Smooth muscle cell (in vitro differentiated cells): ENCODE results near the gene SPOCK1. TPM values are rescaled to one million over a fixed set of nuclear protein-coding genes. Genes with fewer than 3 reads are reported as not detected.

Source experiments
- DNase-seq: peaks from one replicate; lab custom pipeline; 2025; ENCODE audit not compliant: unreplicated experiment; lab: John Stamatoyannopoulos, UW
- H2AFZ ChIP-seq: fragments of 200-600 bp; sonication (generic); 2 replicates; pipeline ENCODE4 v1.6.0; 2016; ENCODE audit warnings: antibody characterized with exemption, low read depth, mild to moderate bottlenecking
- H3F3A ChIP-seq: fragments of 200-600 bp; sonication (generic); 2 replicates; pipeline ENCODE4 v1.6.0; 2017; ENCODE audit warnings: antibody characterized with exemption, low read depth
- H3K27ac ChIP-seq: fragments of 200-600 bp; sonication (generic); 2 replicates; pipeline ENCODE4 v1.5.1; 2016; ENCODE audit warnings: low read depth, mild to moderate bottlenecking
- H3K27me3 ChIP-seq: fragments of 200-600 bp; sonication (generic); 2 replicates; pipeline ENCODE4 v1.6.1; 2016; ENCODE audit warnings: low read depth, mild to moderate bottlenecking
- H3K36me3 ChIP-seq: fragments of 200-600 bp; sonication (generic); 2 replicates; pipeline ENCODE4 v1.5.1; 2016; ENCODE audit warnings: low read depth
- H3K4me1 ChIP-seq: fragments of 200-600 bp; sonication (generic); 2 replicates; pipeline ENCODE4 v1.5.1; 2016; ENCODE audit warnings: low read depth
- H3K4me2 ChIP-seq: fragments of 200-600 bp; sonication (generic); 2 replicates; pipeline ENCODE4 v1.6.0; 2016; ENCODE audit warnings: mild to moderate bottlenecking
- H3K4me3 ChIP-seq: fragments of 200-600 bp; sonication (generic); 2 replicates; pipeline ENCODE4 v1.5.1; 2016; ENCODE audit warnings: mild to moderate bottlenecking
- H3K79me2 ChIP-seq: fragments of 200-600 bp; sonication (generic); 2 replicates; pipeline ENCODE4 v1.6.0; 2016; ENCODE audit warnings: low read depth, mild to moderate bottlenecking
- H3K9ac ChIP-seq: fragments of 200-600 bp; sonication (generic); 2 replicates; pipeline ENCODE4 v1.6.0; 2016; ENCODE audit warnings: low read depth
- H3K9me3 ChIP-seq: fragments of 200-600 bp; sonication (generic); replicated peaks from 2 replicates; pipeline ENCODE4 v1.5.1; 2016; ENCODE audit warnings: low read depth
- H4K20me1 ChIP-seq: fragments of 200-600 bp; sonication (generic); 2 replicates; pipeline ENCODE4 v1.6.0; 2016; ENCODE audit warnings: low read depth
- WGBS: methylation state at CpG from one replicate; pipeline ENCODE4 v1.1.7; 2016; ENCODE audit warnings: low lambda C conversion rate; 5-methylcytosine and 5-hydroxymethylcytosine counted together
- polyA plus RNA-seq: library from polyadenylated mRNA; unstranded; fragments of >200 nt; fragmentation: Nextera tagmentation; extraction: Ambion mirVana; gene quantifications from 2 replicates; pipeline ENCODE4 v1.2.1, GENCODE V29; 2016
- total RNA-seq: library from RNA; depleted of rRNA; stranded (reverse); fragments of >200 nt; gene quantifications from 2 replicates; pipeline ENCODE4 v1.2.3, GENCODE V29; 2014
- TF ChIP-seq, protein P1 (sequence below): fragments of 200-600 bp; sonication (generic); IDR thresholded peaks from 2 replicates; pipeline ENCODE4 v1.5.1; 2017; ENCODE audit warnings: borderline replicate concordance, mild to moderate bottlenecking, antibody characterized with exemption; ENCODE audit not compliant: insufficient read depth, poor library complexity, severe bottlenecking

SPOCK1 gene
- total and polyA plus RNA-seq, 2 experiments from 2014 or later, result 56.2 to 80.0 TPM

GRCh38 chr5:137409736-137410135, 89.4 kb downstream of the SPOCK1 start:
- Histone ChIP-seq H3K4me1 (peaks cover 6% of the 10 kb centered on the region), H3K9me3 (no peaks in the 10 kb centered on the region), H4K20me1 (no peaks in the 10 kb centered on the region), H3K27ac (no peak overlapping the region), H3K4me3 (no peak overlapping the region), H3K79me2 (no peaks in the 10 kb centered on the region), H3K27me3 (no peaks in the 10 kb centered on the region), H3F3A (peaks cover 6% of the 10 kb centered on the region), H3K9ac (no peak overlapping the region), H3K36me3 (no peaks in the 10 kb centered on the region), H2AFZ (no peak overlapping the region), H3K4me2 (no peak overlapping the region)
- DNase-seq, result no peak
- TF ChIP-seq, protein P1, sequence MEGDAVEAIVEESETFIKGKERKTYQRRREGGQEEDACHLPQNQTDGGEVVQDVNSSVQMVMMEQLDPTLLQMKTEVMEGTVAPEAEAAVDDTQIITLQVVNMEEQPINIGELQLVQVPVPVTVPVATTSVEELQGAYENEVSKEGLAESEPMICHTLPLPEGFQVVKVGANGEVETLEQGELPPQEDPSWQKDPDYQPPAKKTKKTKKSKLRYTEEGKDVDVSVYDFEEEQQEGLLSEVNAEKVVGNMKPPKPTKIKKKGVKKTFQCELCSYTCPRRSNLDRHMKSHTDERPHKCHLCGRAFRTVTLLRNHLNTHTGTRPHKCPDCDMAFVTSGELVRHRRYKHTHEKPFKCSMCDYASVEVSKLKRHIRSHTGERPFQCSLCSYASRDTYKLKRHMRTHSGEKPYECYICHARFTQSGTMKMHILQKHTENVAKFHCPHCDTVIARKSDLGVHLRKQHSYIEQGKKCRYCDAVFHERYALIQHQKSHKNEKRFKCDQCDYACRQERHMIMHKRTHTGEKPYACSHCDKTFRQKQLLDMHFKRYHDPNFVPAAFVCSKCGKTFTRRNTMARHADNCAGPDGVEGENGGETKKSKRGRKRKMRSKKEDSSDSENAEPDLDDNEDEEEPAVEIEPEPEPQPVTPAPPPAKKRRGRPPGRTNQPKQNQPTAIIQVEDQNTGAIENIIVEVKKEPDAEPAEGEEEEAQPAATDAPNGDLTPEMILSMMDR, result no peak

DNA sequence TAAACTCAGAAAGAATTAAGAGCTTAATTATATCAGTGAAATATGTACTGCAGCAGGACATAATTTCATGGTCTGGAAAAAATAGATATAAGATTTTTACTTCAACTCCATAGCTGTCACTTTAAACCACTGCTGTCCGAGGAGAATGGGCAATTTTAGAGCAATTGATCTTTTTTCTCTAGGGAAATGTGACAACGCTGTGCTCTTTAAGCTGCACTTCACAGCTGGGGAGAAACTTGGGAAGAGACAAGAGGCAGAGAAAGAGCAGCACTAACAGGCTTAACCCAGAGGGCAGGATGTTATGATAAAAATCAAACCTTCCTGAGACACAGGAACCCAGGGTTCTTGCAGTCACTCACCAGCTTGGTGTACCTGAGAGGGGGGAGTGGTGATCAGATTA, 92.0 kb downstream of the SPOCK1 start:
- Histone ChIP-seq H3F3A (no peaks in the 10 kb centered on the region), H3K79me2 (no peaks in the 10 kb centered on the region), H3K4me3 (no peak overlapping the region), H3K27ac (no peak overlapping the region), H3K4me1 (no peaks in the 10 kb centered on the region), H3K9me3 (no peaks in the 10 kb centered on the region), H3K4me2 (no peak overlapping the region), H3K9ac (no peak overlapping the region), H3K27me3 (no peaks in the 10 kb centered on the region), H2AFZ (no peak overlapping the region), H4K20me1 (no peaks in the 10 kb centered on the region), H3K36me3 (no peaks in the 10 kb centered on the region)
- TF ChIP-seq, protein P1, result no peak
- DNase-seq, result no peak
- 69% methylated on average over 2 of the region's 2 CpGs for WGBS

GRCh38 chr5:137405393-137405792, 93.7 kb downstream of the SPOCK1 start:
- H3F3A ChIP-seq, result no peaks in the 10 kb centered on the region
- H3K9ac ChIP-seq, result no peak overlapping the region
- no peaks in the 10 kb centered on the region for H3K4me1 ChIP-seq
- no peak overlapping the region for H3K27ac ChIP-seq
- H3K4me3 ChIP-seq, result no peak overlapping the region
- WGBS, result 77% methylated on average over 10 of the region's 10 CpGs
- TF ChIP-seq, protein P1, result no peak
- H2AFZ ChIP-seq, result no peak overlapping the region
- H3K9me3 ChIP-seq, result no peaks in the 10 kb centered on the region
- H3K27me3 ChIP-seq, result no peaks in the 10 kb centered on the region
- no peaks in the 10 kb centered on the region for H3K79me2 ChIP-seq
- H4K20me1 ChIP-seq, result no peaks in the 10 kb centered on the region
- no peak for DNase-seq
- H3K4me2 ChIP-seq, result no peak overlapping the region
- no peaks in the 10 kb centered on the region for H3K36me3 ChIP-seq

DNA sequence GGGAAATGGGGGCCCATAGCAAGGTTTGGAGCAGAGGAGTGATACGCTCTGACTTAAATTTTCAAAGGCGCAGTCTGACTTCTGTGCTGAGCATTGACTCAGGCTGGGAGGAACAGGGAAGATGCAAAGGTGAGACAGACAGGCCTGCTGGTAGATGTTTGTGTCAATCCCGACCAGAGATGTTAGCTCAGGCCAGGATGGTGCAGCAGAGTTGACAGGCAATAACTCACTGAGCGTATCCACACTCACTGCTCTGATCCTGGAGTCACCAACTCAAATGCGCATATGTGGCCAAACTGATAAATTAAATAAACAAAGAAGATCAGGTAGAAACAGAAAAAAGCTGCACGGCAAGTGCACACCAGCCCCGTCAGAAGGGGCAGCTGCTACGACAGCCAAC, 95.3 kb downstream of the SPOCK1 start:
- Histone ChIP-seq H2AFZ (no peak overlapping the region), H3K9ac (no peak overlapping the region), H3K9me3 (no peaks in the 10 kb centered on the region), H3K4me3 (no peak overlapping the region), H3F3A (no peaks in the 10 kb centered on the region), H3K27me3 (no peaks in the 10 kb centered on the region), H3K79me2 (no peaks in the 10 kb centered on the region), H3K27ac (no peak overlapping the region), H3K4me1 (no peaks in the 10 kb centered on the region), H3K4me2 (no peak overlapping the region), H4K20me1 (no peaks in the 10 kb centered on the region), H3K36me3 (no peaks in the 10 kb centered on the region)
- DNase-seq, result no peak
- TF ChIP-seq, protein P1, result no peak
- 92% methylated on average over 8 of the region's 8 CpGs for WGBS
